Measurements from ENCODE around the gene TRPM1.

TRPM1 gene

DNA sequence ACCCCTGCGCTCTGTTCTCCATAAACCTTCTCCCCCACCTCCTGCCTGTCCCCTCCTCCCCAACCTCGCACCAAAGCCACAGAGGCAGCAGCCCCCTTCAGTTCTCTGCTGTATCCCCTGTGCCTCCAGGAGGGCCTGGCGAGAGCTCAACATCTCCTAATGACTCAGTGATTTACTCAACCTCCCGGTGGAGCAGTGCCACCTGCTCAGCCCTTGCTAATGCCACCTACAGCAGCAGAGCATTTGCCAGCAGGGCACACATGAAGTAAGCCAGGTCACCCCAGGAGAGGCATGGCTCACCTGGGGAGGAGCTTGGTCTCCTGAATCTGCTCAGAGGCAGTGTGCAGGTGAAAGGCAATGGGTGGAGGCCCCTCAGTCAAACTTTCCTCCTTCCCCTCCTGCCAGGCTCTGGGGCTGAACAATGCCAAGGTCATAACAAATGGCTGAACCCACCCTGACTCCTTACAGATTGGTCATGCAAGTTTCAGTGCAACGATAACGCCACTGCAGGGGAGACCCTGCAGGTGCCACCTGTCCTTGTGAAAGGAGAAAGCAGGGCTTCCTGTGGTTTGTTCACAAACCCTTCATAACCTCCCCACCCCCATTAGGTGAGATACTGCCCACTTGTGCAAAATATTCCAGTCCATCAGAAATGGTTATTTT is 19.8 kb downstream of the TRPM1 start:
- no peak for DNase-seq

DNA sequence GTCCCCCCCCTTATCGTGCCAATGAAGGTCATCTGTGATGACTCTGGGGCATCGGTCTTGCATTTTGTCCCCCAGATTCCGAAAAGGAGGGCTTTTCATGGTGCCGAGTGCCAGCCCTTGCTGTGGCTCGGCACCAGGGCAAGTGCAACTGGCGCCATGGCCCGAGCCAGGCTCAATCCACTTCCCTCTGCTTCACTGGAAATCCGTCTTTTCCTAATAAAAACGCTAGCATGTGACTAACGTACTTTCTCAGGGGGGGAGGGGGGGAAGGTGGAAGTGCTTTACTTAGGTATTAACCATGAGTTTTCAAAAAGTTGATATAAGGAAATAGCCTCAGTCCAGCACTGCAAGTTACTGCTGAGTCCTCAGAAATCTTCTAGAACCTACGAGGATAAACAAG is 20.5 kb downstream of the TRPM1 start:
- no peak for DNase-seq

DNA sequence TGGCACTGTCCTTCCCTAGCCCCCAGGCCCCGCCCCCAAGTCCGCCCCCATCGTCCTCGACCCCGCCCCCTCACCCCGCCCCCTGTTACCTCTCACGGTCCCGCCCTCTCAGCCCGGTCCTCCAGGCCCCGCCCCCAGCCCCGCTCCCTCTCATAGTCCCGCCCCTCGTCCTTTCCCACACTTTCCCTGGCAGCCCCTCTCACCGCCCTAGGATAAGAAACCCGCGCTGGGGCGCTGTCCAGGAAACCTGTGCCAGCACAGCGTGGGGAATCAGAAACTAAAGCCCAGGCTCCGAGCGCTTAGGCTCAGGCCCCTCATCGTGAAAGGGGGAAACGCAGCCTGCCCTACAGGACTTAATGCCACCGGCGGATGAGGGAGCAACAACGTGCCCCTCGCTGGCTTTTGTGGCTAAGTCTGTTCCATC is 20.9 kb downstream of the TRPM1 start:
- peak; percentile 13 for DNase-seq

DNA sequence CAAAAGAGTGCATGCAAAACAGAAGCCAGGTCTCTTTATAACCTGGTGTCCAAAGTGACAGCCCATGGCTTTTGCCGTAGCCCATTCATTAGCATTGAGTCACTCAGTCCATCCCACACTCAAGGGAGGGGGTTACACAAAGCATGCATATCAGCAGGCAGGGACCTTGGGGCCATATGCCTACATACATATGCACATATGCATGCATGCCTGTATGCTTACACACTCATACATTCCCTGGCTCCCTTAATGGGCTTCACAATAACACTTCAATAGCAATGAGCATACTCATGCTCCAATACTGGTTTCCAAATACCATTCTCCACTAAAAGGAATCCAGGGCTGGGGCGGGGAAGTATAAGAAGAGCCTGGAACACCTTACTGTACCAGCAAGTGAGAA is 22.0 kb downstream of the TRPM1 start:
- DNase-seq, result no peak

DNA sequence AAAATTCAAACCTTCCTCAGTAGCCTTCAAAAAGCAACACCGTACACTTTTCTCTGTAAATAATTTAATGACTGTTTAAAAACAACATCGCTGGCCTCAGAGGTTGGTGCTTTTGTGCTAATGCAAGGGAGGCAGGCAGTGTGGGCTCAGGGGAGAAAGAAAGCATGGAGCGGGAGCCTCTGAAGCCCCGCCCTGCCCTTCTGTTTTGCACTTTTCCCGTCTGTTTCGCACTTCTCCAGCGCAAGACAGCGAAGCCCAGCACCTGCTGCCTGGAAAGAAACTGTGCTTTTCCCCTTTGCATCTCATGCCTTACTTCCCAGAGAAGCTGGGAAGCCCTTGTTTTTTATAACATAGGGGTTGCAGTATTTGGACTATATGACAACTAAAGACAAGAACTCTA is 23.1 kb downstream of the TRPM1 start:
- no peak for DNase-seq

DNA sequence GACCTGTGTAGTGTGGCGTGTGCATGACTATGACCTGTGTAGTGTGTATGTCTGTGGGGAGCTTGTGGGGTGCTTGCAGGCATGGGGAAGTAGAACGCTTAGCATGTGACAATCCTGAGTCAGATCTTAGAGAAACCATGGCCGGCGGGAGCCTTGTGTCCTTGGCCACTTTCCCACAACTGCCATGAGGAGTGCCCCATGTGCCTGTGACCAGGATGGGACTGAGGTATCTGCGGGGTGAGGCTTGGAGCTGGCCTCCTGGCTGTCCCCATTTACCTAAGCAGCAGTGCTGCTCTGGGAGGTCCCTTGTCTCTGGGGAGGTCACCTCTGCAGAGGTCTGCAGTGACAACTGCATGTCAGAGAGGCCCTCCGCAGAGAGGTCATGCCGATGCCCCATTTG is 23.6 kb downstream of the TRPM1 start:
- no peak for DNase-seq

DNA sequence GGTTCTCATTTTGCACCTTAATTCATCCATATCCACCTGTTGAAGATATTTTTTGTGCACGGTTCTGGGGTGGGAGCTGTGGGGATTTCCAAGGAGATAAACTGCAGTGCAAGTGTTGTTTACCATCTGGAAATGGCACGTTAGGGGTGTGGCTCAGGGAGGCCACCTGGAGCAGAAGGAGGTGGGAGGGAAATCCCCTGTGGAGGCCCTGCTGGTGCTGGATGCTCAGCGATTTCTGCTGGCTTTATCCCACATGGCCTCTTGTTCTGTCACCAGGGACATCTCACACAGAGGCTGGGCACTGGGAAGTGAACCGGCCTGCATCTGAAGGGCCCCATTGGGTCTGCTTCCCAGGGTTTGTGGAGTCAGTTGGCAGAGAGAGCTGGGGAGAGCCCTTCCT is 24.3 kb downstream of the TRPM1 start:
- DNase-seq, result no peak

DNA sequence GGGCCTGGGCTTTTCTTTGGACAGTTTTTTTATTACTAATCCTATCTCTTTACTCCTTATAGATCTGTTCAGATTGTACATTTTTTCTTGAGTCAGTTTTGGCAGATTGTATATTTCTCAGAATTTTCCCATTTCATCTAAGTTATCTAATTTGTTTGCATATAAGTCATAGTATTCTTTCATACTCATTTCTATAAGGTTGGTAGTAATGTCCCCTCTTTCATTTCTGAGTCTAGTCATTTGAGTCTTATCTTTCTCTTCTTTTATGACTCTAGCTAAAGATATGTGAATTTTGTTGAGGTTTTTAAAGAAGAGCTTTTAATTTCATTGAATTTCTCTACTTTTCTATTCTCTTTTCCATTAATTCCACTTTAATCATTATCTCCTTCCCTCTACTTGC is 27.2 kb downstream of the TRPM1 start:
- no peak for DNase-seq

DNA sequence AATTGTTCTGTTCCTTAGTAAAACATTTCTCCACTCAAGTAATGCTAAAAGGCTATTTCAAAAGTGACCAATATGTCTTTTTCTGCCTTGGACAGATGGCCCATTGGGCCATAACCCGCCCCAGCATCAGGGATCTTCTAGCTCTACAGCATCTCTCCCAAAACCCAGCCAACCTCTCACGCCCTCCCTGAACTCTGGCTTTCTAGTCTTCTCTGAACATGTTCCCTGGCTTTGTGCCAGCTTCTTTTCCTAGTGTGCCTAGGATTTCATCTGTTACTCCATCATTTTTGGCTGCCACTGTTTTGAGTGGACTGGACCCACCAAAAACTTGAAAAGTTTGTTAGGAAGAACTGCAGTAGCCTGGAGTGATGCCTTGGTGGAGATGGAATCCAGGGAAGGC is 30.7 kb downstream of the TRPM1 start:
- no peak for DNase-seq

DNA sequence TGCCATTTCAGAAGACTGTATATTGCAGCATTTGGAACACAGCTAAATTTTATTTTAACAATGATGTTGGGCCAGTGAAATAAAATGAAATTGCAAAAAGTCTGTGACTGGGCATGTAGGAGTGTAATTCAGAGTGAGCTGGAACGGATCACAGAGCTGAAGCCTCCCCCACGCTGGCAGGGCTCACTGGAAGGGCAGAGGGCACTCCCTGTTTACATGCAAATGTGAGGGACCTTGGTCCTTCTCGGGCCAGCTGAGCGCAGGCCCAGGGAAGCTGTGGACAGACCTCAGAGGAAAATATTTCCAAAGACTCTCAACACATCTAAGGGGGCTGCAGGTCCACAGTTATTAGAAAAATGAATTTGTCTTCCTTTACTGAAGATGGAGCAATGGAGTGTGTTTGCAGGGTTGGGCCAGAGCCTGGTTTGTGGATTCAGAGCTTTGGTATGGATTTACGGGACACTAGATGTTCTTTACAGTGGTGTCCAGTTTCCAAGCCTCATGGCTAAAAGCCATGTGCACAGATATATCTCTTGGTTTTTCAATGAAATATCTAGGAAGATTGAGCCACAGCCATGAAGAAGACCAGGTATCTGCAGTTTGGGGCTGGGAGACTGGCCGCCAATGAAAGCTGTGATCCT is 32.0 kb downstream of the TRPM1 start:
- no peak for DNase-seq

DNA sequence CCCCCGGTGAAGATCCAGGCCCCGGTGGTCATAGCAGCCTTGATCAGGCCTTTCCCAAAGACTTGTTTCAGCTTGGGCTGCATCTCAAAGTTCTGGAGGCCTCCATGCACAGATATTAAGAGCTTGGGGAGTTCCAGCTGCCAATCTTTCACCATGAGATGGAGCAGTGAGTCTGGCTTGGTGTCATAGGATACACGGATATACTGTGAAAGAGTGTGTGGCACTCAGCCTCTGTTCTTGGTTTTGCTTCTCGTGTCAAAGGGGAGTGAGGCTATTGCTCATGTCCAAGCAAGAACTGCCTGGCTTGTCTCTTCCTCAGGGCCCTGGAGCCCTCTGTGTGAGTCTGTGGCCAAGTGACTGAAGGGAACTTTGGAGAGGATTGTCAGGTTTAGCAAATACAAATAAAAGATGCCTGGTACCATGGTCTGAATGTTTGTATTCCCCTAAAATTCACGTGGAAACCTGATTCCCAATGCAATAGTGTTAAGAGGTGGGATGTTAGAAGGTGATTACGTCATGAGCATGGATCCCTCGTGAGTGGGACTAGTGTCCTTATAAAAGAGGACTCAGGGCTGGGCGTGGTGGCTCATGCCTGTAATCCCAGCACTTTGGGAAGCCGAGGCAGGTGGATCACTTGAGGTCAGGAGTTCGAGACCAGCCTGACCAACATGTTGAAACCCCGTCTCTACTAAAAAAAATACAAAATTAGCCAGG is 33.5 kb downstream of the TRPM1 start:
- DNase-seq, result no peak

DNA sequence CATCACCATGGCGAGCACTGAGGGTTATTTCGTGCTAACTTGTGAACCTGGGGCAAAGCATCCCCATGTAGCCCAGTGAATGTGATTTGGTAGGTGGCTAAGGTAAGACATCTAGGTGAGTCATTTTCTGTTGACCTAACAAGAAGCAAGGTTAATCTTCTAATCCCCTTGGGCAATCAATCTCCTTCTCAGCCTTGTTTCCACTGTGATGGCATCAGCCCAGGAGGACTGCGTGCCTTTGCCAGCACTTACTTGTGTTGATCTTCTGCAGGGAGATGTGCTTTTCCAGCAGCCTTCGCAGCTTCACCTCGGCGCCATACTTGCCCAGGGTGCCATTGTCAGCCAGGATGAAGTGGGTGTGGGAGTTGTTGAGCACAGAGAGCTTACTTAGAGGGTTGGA is 35.7 kb downstream of the TRPM1 start:
- DNase-seq, result no peak

DNA sequence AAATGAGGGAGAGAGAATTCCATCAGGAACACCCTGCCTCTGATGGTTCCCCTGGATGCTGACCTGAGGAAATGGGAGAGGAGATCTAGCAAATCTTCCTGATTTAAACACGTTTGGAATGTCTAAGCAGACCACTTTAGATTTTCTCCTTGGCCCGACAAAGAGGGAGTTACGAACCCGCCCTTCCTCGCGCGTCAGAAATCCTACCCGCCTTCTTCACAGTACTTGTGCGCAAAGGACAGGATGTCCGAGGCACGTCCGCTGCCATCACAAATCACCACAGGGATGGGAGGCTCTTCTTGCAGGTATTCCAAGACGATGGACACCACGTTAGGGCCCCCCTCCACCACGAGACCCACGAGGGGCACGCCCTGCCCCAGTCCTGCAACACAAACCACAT is 38.6 kb downstream of the TRPM1 start:
- DNase-seq, result no peak

DNA sequence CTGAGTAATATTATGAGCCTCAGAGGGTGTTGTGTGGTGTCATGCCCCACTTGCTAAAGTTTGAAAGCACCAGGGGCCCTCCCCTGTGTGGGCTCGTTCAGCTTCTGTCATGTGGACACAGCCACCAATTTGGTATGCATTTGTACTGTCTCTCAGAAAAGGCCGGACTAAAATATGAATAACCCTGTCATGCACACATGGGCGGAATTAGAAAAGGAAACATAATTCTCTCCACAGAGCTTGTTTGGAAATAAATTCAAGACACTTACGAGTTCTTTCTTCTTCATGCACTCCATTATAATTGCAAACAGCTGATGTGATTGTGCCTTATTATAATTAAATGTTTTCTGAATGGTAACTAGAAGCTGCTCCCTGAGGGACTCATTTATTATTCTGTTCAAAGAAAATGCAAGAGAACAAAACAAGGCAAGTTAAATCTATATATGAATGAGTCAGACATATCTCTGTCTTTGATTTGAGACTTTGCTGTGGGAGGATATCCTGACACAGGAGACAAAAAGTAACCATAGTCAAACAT is 39.1 kb downstream of the TRPM1 start:
- DNase-seq, result no peak

DNA sequence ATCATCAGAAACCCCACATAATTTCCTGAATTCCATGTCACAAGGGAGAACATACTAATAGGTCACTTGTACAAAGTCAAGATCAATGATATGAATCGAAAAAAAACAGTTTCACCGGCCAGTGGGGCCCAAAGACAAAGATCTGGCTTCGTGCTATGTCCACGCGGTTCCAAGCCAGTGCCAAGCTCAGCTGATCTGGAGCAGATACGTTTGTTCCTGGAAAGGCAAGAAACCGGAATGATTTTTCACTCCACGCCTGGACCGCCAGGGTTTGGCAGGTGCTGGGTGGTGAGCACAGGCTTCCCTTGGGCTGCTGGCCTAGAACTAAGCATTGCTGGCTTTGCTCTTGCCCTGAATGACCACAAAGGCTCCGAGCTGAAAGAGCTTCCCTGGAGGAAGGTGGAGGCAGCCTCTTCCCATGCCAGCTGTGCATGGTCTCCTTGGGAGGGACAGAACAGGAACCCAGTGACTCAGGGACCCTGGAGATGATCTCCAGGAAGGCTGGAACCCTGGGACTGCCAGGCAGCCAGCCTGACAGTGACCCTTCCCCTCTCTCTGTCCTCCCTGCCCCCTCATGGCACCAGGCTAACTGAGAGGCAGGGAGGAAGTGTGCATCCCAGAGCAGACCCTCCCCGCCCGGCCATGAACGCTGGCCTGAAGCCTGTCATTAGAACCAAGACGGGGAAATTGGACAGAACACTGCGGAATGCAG is 40.9 kb downstream of the TRPM1 start:
- DNase-seq, result no peak

DNA sequence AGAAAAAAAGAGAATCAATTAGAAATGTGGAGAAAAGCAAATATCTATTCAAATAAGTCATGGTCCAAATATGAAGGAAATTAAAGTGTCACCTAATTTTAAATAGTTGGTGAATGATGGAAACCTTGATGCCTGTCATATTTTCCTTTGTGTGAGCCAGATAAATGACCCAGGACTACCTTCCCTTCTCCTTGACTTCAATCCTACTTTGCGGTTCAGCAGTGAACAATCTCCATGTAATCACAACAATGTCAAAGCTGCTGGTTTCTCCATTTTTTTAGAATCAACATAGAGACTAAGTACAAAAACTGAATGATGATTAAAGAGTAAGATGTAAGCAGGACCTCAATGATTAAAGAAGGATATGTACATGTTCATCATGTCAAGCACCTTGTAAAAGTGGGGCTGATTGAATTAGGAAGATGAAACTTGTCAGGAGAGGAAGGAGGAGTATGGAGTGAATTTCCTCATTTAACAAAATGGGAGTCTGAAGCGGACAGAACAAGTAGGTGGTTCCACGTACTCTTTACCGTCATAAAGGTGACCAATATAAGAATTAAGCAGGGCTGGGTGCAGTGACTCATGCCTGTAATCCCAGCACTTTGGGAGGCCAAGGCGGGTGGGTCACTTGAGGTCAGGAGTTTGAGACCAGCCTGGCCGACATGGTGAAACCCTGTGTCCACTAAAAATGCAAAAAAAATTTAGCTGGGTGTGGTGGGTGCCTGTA is 43.1 kb downstream of the TRPM1 start:
- no peak for DNase-seq

DNA sequence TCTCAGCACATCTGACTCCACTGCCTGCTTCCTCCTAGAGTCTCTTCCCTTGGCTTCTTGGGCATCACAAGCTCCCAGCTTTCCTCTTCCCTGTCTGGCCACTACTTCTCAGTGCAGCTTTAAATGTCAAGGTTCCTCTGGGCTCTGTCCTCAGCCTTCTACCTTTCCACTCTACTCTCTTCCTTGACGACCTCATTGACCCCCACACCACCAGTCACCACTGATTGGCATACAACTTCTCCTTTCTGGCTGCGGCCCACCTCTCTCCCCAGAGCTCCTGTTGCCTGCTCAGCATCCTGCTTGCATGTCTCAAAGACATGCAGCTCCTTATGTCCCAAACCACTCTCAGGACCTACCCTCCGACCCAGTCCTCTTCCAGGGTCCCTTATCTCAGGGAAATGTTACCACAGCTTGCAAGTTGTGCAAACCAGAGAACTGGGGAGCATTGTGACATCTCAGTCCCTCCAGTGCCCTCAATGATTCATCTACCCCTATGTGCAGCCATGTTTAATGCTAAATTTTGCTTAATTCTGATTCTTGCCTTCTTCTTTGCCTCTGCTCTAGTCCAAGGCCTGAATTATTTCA is 49.9 kb downstream of the TRPM1 start:
- no peak for DNase-seq

DNA sequence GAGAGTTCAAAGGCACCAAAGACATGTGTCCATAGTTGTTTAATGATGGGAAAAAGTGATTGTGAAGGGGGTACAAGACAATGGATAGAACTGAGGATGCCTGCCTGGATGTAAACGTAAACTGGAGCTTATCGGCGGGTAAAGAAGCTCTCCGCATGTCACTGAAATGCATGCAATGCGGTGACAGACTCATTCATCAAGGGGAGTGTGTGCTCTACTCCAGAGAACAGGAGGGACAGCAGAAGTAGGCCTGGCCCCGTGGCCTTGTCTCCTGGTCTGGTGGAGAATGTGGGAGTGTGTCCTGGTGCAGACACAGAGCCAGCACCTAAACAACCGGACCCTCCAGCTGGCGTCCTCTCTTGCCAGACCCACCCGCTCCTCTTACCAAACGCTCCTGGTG is 50.6 kb downstream of the TRPM1 start:
- DNase-seq, result no peak

DNA sequence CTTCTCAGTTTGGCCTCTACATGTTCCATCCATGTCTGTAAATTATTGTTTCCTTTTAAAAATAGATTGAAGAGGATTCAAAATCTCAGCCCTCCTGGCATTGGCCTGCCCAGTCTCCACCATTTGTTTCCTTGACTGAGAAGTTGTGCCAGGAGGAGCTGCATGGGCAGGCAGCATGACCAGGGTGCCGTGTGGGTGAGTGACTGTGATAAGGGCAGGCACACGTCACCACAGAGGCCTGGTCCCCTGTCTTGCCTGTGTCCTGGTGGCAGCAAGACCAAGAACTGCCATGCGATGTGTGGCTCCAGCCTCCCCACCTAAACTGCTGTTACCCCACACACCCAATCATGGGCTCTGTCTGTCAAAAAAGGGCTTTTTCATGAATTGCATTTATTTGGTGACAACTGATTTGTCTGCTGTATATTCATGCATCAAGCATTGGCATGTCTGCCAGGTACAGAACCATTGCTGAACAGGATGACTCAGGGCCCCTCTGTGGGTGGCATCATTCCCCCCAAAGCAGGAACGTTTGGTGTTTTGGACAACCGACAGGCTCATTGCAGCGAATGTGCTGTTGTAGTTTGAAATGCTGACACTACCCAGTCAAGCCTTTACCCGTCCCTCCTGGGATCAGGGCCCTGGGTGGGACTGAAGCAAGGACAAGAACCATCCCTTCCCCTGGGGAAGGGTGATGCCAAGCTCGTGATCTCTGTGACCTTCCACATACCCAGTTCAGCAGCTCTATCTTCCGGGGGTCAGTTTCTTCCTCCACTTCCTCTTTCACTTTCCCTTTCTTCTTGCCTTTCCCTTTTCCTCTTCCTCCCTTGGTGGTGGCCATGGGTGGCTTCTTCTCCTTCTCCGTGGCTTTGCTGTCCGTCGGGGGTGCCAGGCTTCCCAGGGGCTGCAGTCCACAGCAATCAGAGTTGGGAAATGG is 51.6 kb downstream of the TRPM1 start:
- DNase-seq, result no peak

DNA sequence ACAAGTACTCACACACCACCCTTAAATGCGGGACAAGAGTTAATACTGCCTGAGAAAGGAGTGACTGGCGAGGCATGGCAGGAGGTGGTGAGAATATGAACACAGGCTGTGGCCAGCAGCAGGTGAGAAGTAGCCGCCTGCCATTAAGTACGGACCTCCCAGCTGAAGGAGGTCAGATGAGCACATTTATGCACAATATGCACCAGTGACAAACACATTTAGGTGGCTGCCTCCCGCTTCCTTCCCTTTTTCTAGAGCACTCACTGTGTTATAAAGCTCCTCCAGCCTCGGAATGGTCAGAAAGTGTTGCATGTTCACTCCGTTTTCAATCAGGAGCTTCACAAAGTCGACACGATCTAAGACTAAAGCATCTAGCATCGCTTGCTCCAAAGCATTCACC is 52.4 kb downstream of the TRPM1 start:
- DNase-seq, result no peak

DNA sequence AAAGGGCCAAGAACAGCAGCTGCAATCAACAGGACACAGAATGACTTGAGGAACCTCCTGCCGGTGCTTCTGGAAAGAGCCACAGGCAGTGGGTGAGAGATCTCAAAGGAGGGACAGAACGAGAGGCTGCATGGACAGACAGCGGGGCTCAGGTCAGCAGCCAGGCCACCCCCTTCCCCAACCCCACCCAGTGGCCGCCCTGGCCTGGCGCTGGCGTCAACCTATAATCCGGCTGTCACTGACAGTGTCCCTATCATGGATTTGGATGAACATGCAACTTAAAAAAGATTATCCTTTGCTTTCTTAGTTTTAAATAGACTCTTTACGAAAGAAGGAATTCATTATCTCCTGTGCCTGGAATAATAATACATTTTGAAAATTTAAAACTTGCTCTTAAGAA is 54.1 kb downstream of the TRPM1 start:
- no peak for DNase-seq
